Measurements from ENCODE around the gene PRSS35. TPM values are rescaled to one million over a fixed set of nuclear protein-coding genes. Genes with fewer than 3 reads are reported as not detected.

The PRSS35 gene
- 1 to 10 TPM in 1 of 5 donors, under 1 TPM in 2, not detected in 2; 0.18 to 1.3 (median 0.44) TPM for total RNA-seq
- 4.3 TPM for total RNA-seq (2013)
- 0 to 6.5 (median 0.83) reads per million in 29 experiments for total RNA-seq

- Histone ChIP-seq H3K4me3 (ENCODE audit: control insufficient read depth in 1 of 2, extremely low read depth in 1 of 2, low read length in 1 of 2) (peak within 1 kb of the TSS in 1 of 2 donors; percentile 26), H3K27ac (ENCODE audit: low read length) (no peak within 1 kb of the TSS), H3K36me3 (ENCODE audit: control insufficient read depth in 2 of 2, extremely low read depth in 1 of 2, insufficient read depth in 1 of 2, low read length in 1 of 2) (no peaks in the 10 kb centered on the region), H3K9me3 (no peaks in the 10 kb centered on the region), H3K27me3 (replicated peaks in 1 of 2; ENCODE audit: control insufficient read depth in 2 of 2, extremely low read depth in 1 of 2, insufficient read depth in 2 of 2, low read length in 1 of 2) (peaks cover 2 to 9% of the 10 kb centered on the region in 2 experiments), H3K4me1 (ENCODE audit: control insufficient read depth in 1 of 2, extremely low read depth in 1 of 2, insufficient read depth in 2 of 2, low read length in 2 of 2) (peaks cover 0 to 9% of the 10 kb centered on the region in 2 experiments)
- peak; percentile 44 to 56 (median 51) for ATAC-seq (replicated peaks in 1 of 4)
- Mint-ChIP-seq H3K9me3 (no peaks in the 10 kb centered on the region), H3K4me1 (peaks cover 0 to 14% (median 14%) of the 10 kb centered on the region in 3 donors), H3K27ac (peak within 1 kb of the TSS in 1 of 2 donors; percentile 15), H3K4me3 (peak within 1 kb of the TSS; percentile 29 to 50 (median 29)), H3K27me3 (peaks cover 32 to 44% of the 10 kb centered on the region in 2 donors), H3K36me3 (no peaks in the 10 kb centered on the region)
- ChIA-PET CTCF (interaction anchor here (0.7 to 3.4 kb wide), 5 partner anchors 289 to 446 kb away, joined by 4 to 40 read pairs (median 7); partner anchors contain the start of genes DOP1A (in 1 of the 2) and UBE3D (in 1 of the 2)), POLR2A (interaction anchor here in 1 of 2 donors (0.7 kb wide), 1 partner anchor 46 kb away, joined by 3 read pairs; no protein-coding TSS in a partner anchor)
- WGBS (ENCODE audit: insufficient coverage): 2% methylated on average over 31 of the region's 38 CpGs
- DNase-seq: peak in 9 of 35 experiments; percentile 0 to 9 (median 4)
Observed at GRCh38 chr6:83511901-83512681, at the start of gene PRSS35. PRSS35 (plus strand) TSS chr6:83512534; CDS start chr6:83523442, 10,908 bp downstream.

- H3K4me3 Mint-ChIP-seq: no peak overlapping the region
- Histone ChIP-seq H3K4me1 (ENCODE audit: control insufficient read depth in 1 of 2, extremely low read depth in 1 of 2, insufficient read depth in 2 of 2, low read length in 2 of 2) (no peaks in the 10 kb centered on the region), H3K4me3 (ENCODE audit: control insufficient read depth in 1 of 2, extremely low read depth in 1 of 2, low read length in 1 of 2) (no peak overlapping the region), H3K36me3 (ENCODE audit: control insufficient read depth in 2 of 2, extremely low read depth in 1 of 2, insufficient read depth in 1 of 2, low read length in 1 of 2) (no peaks in the 10 kb centered on the region), H3K27ac (ENCODE audit: low read length) (no peak overlapping the region), H3K27me3 (replicated peaks in 1 of 2; ENCODE audit: control insufficient read depth in 2 of 2, extremely low read depth in 1 of 2, insufficient read depth in 2 of 2, low read length in 1 of 2) (no peaks in the 10 kb centered on the region), H3K9me3 (no peaks in the 10 kb centered on the region)
- H3K27me3 Mint-ChIP-seq: peaks cover 0 to 4% of the 10 kb centered on the region in 2 donors
- H3K27ac Mint-ChIP-seq: no peak overlapping the region
- ATAC-seq (replicated peaks in 1 of 4) (no peak), DNase-seq (no peak)
- no peaks in the 10 kb centered on the region for H3K36me3 Mint-ChIP-seq
- H3K4me1 Mint-ChIP-seq: no peaks in the 10 kb centered on the region
- ChIA-PET CTCF (no interaction called here), POLR2A (no interaction called here)
- WGBS (ENCODE audit: insufficient coverage): 63% methylated on average over 1 of the region's 2 CpGs
- no peaks in the 10 kb centered on the region for H3K9me3 Mint-ChIP-seq
Observed at GRCh38 chr6:83463886-83464285, 48.4 kb upstream of the PRSS35 start.

DNA sequence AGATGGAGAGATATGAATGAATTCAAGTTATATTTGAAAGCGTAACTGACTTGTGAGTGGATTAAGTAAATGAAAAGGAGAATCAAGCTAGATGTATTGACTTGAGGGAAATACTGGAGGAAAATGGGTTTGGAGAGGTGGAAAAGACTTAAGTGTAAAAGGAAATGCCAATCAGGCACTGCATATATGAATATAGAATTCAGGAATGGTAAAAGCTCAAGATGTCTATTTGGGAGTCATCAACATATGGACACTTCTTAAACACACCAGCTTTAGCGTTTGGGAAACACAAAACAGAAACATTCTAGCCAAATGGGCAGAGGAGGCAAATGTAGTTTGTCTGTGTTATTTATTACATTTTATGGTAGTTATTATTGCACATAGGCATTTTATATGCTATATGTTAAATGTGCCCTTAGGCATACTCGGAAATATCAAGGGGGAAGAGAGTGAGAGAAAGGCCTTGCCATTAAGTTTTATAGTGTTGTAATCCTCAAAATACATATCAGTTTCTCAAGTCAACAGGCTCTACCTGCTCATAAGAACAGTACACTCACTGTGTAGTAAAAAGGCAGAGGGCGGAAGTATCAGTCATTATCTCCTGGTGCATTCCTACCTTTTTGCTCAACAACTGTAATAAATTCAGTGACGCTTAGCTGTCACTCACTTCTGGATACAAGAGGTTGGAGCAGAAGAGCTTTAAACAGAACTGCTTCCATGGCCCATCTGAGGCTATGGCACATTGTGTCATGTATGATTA is 47.8 kb upstream of the PRSS35 start:
- DNase-seq (no peak), ATAC-seq (replicated peaks in 1 of 4) (no peak)
- CTCF ChIA-PET: no interaction called here
- no peaks in the 10 kb centered on the region for H3K4me1 ChIP-seq (ENCODE audit: control insufficient read depth in 1 of 2, extremely low read depth in 1 of 2, insufficient read depth in 2 of 2, low read length in 2 of 2)
- Mint-ChIP-seq H3K36me3 (no peaks in the 10 kb centered on the region), H3K4me3 (no peak overlapping the region), H3K9me3 (no peaks in the 10 kb centered on the region), H3K4me1 (no peaks in the 10 kb centered on the region), H3K27ac (no peak overlapping the region), H3K27me3 (peaks cover 0 to 4% of the 10 kb centered on the region in 2 donors)
- H3K9me3 ChIP-seq: no peaks in the 10 kb centered on the region
- H3K4me3 ChIP-seq (ENCODE audit: control insufficient read depth in 1 of 2, extremely low read depth in 1 of 2, low read length in 1 of 2): no peak overlapping the region
- POLR2A ChIA-PET: no interaction called here
- H3K36me3 ChIP-seq (ENCODE audit: control insufficient read depth in 2 of 2, extremely low read depth in 1 of 2, insufficient read depth in 1 of 2, low read length in 1 of 2): no peaks in the 10 kb centered on the region
- 100% methylated on average over 1 of the region's 5 CpGs for WGBS (ENCODE audit: insufficient coverage)
- H3K27ac ChIP-seq (ENCODE audit: low read length): no peak overlapping the region
- no peaks in the 10 kb centered on the region for H3K27me3 ChIP-seq (replicated peaks in 1 of 2; ENCODE audit: control insufficient read depth in 2 of 2, extremely low read depth in 1 of 2, insufficient read depth in 2 of 2, low read length in 1 of 2)

DNA sequence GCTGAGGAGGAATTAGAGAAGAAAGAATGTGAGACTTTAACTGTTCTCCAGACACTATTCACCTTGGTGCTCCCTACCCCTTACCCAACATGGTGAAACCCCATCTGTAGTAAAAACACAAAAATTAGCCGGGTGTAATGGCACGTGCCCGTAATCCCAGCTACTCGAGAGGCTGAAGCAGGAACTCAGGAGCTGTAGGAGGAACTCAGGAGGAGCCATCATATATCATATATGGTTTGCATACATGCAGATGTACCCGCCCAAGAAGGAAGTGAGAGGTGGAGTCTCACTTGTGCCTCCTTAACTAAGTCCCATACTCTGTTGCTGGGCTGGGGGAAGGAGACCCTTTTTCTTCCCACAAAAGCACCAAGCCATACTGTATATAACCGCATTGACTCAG is 46.0 kb upstream of the PRSS35 start:
- H3K27ac Mint-ChIP-seq: no peak overlapping the region
- no peaks in the 10 kb centered on the region for H3K4me1 ChIP-seq (ENCODE audit: control insufficient read depth in 1 of 2, extremely low read depth in 1 of 2, insufficient read depth in 2 of 2, low read length in 2 of 2)

DNA sequence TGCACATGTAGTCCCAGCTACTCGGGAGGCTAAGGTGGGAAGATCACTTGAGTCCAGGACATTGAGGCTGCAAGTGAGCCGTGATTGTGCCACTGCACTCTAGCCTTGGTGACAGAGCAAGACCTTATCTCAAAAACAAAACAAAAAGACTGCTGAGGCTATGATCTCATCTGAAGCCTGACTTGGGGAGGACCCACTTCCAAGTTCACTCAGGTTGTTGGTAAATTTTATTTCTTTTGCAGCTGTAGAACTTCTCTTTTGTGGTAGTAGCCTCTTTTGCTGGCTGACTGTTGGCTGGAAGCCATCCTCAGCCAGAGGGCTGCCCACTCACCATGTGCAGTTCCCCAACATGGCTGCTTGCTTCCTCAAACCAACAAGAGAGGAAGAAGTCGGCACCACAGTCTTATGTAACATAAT is 44.7 kb upstream of the PRSS35 start:
- H3K27ac Mint-ChIP-seq: no peak overlapping the region
- no peaks in the 10 kb centered on the region for H3K36me3 Mint-ChIP-seq
- no peak overlapping the region for H3K4me3 ChIP-seq (ENCODE audit: control insufficient read depth in 1 of 2, extremely low read depth in 1 of 2, low read length in 1 of 2)
- ATAC-seq (replicated peaks in 1 of 4) (no peak), DNase-seq (peak in 2 of 35 experiments; percentile 4 to 19)
- H3K27me3 ChIP-seq (replicated peaks in 1 of 2; ENCODE audit: control insufficient read depth in 2 of 2, extremely low read depth in 1 of 2, insufficient read depth in 2 of 2, low read length in 1 of 2): no peaks in the 10 kb centered on the region
- H3K9me3 ChIP-seq: no peaks in the 10 kb centered on the region
- no peak overlapping the region for H3K27ac ChIP-seq (ENCODE audit: low read length)
- no peak overlapping the region for H3K4me3 Mint-ChIP-seq
- WGBS (ENCODE audit: insufficient coverage): 58% methylated on average over 2 of the region's 3 CpGs
- peaks cover 4 to 13% of the 10 kb centered on the region in 2 donors for H3K27me3 Mint-ChIP-seq
- no peaks in the 10 kb centered on the region for H3K36me3 ChIP-seq (ENCODE audit: control insufficient read depth in 2 of 2, extremely low read depth in 1 of 2, insufficient read depth in 1 of 2, low read length in 1 of 2)
- CTCF ChIA-PET: no interaction called here
- H3K4me1 Mint-ChIP-seq: no peaks in the 10 kb centered on the region
- no peaks in the 10 kb centered on the region for H3K4me1 ChIP-seq (ENCODE audit: control insufficient read depth in 1 of 2, extremely low read depth in 1 of 2, insufficient read depth in 2 of 2, low read length in 2 of 2)
- POLR2A ChIA-PET: no interaction called here
- H3K9me3 Mint-ChIP-seq: no peaks in the 10 kb centered on the region

More for the DNA sequence above, 46.0 kb upstream of the PRSS35 start:
- Histone ChIP-seq H3K4me3 (ENCODE audit: control insufficient read depth in 1 of 2, extremely low read depth in 1 of 2, low read length in 1 of 2) (no peak overlapping the region), H3K36me3 (ENCODE audit: control insufficient read depth in 2 of 2, extremely low read depth in 1 of 2, insufficient read depth in 1 of 2, low read length in 1 of 2) (no peaks in the 10 kb centered on the region), H3K9me3 (no peaks in the 10 kb centered on the region), H3K27me3 (replicated peaks in 1 of 2; ENCODE audit: control insufficient read depth in 2 of 2, extremely low read depth in 1 of 2, insufficient read depth in 2 of 2, low read length in 1 of 2) (no peaks in the 10 kb centered on the region), H3K27ac (ENCODE audit: low read length) (no peak overlapping the region)
- Mint-ChIP-seq H3K9me3 (no peaks in the 10 kb centered on the region), H3K27me3 (peaks cover 2 to 4% of the 10 kb centered on the region in 2 donors), H3K4me3 (no peak overlapping the region), H3K4me1 (no peaks in the 10 kb centered on the region), H3K36me3 (no peaks in the 10 kb centered on the region)
- ATAC-seq (replicated peaks in 1 of 4) (no peak), DNase-seq (no peak)
- ChIA-PET POLR2A (no interaction called here), CTCF (no interaction called here)
- no CpG with 5 or more reads among the region's 6 CpGs for WGBS (ENCODE audit: insufficient coverage)

GRCh38 chr6:83470001-83470400 is 42.3 kb upstream of the PRSS35 start:
- no CpG with 5 or more reads among the region's 4 CpGs for WGBS (ENCODE audit: insufficient coverage)
- Mint-ChIP-seq H3K4me3 (no peak overlapping the region), H3K4me1 (no peaks in the 10 kb centered on the region), H3K9me3 (no peaks in the 10 kb centered on the region), H3K27me3 (peaks cover 5 to 9% of the 10 kb centered on the region in 2 donors), H3K27ac (no peak overlapping the region), H3K36me3 (no peaks in the 10 kb centered on the region)
- H3K4me3 ChIP-seq (ENCODE audit: control insufficient read depth in 1 of 2, extremely low read depth in 1 of 2, low read length in 1 of 2): no peak overlapping the region
- no peak overlapping the region for H3K27ac ChIP-seq (ENCODE audit: low read length)
- ChIA-PET POLR2A (no interaction called here), CTCF (no interaction called here)
- DNase-seq (no peak), ATAC-seq (replicated peaks in 1 of 4) (no peak)
- no peaks in the 10 kb centered on the region for H3K4me1 ChIP-seq (ENCODE audit: control insufficient read depth in 1 of 2, extremely low read depth in 1 of 2, insufficient read depth in 2 of 2, low read length in 2 of 2)
- H3K36me3 ChIP-seq (ENCODE audit: control insufficient read depth in 2 of 2, extremely low read depth in 1 of 2, insufficient read depth in 1 of 2, low read length in 1 of 2): no peaks in the 10 kb centered on the region
- no peaks in the 10 kb centered on the region for H3K27me3 ChIP-seq (replicated peaks in 1 of 2; ENCODE audit: control insufficient read depth in 2 of 2, extremely low read depth in 1 of 2, insufficient read depth in 2 of 2, low read length in 1 of 2)
- no peaks in the 10 kb centered on the region for H3K9me3 ChIP-seq
